ENCODE measurements around the gene SHF.

Gene SHF

GRCh38 chr15:45150481-45150880, 37.3 kb downstream of the SHF start:
- no peaks in the 10 kb centered on the region for H3K36me3 ChIP-seq (ENCODE audit: insufficient read depth, low read length)
- no peak overlapping the region for H3K9ac ChIP-seq (ENCODE audit: low read depth, low read length)
- peaks cover 5% of the 10 kb centered on the region; the same call in 1 of the 2 replicates for H3K4me1 ChIP-seq (ENCODE audit: insufficient read depth, low read length)
- no peaks in the 10 kb centered on the region for H3K9me3 ChIP-seq (ENCODE audit: control insufficient read depth, insufficient read depth, low read length)

DNA sequence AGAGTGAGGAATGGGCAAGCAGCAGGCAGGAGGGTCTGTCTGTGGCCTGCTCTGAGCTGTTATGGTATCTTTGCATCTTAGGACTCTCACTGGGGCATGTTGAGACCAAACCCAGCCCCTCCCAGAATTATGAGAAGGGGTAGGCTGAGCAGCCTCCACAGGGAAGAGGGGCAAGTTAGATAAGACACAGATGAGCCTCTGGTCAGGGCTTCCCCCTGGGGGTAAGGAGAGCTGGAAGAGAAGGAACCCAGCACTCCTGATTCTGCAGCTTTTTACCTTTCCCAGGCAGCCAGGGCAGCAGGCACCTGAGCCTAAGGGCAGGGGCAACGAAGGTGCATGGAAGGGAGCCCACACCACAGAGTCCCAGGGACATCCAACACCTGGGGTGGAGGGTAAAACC, 38.7 kb downstream of the SHF start:
- no peaks in the 10 kb centered on the region for H3K36me3 ChIP-seq (ENCODE audit: insufficient read depth, low read length)
- no peak overlapping the region for H3K9ac ChIP-seq (ENCODE audit: low read depth, low read length)
- H3K4me1 ChIP-seq (ENCODE audit: insufficient read depth, low read length), result peaks cover 5% of the 10 kb centered on the region; the same call in 1 of the 2 replicates
- H3K9me3 ChIP-seq (ENCODE audit: control insufficient read depth, insufficient read depth, low read length), result no peaks in the 10 kb centered on the region

DNA sequence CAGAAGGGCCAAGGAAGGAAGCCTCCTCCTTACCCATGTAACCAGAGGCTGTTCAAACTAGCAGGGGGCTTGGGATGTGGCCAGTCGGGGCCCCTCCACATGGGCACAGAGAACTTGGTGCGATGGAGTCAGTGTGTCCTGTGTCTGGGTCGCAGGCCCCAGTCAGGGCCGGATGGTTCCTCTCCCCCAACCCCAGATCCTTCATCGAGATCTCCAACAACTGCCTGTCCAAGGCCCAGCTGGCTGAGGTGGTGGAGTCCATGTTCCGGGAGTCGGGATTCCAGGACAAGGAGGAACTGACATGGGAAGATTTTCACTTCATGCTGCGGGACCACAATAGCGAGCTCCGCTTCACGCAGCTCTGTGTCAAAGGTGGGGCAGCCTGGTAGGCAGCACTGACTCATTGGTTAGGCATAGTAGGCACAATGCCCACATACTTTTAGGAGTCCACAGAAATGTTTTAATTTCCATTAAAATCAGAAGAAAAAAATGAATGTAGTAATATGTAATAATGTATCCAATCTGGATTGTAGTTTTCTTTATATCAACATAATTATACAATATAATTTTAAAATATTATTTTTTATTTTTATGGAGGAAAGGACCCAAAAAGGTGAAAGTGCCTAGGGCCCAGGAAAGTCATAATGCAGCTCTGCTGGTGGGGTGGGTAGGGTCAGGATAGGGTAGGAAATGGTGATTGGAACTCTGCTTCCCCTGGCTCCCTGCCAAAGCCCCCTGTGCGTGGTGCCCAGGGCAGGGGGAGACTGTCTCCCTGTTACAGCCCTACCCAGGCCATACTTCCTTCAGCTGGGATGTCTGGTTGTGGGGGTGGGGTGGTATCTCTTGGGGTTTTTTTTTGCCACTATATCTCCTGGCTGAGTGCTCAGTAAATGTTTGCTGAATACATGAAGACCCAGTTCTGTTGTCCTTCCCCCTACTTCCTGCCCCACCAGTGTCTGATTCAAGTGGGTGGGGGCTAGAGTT, 39.4 kb downstream of the SHF start:
- no peak overlapping the region for H3K9ac ChIP-seq (ENCODE audit: low read depth, low read length)
- no peaks in the 10 kb centered on the region for H3K36me3 ChIP-seq (ENCODE audit: insufficient read depth, low read length)
- no peaks in the 10 kb centered on the region for H3K9me3 ChIP-seq (ENCODE audit: control insufficient read depth, insufficient read depth, low read length)
- H3K4me1 ChIP-seq (ENCODE audit: insufficient read depth, low read length), result peaks cover 5% of the 10 kb centered on the region; the same call in 1 of the 2 replicates

- no peaks in the 10 kb centered on the region for H3K9me3 ChIP-seq (ENCODE audit: control insufficient read depth, insufficient read depth, low read length)
- H3K9ac ChIP-seq (ENCODE audit: low read depth, low read length), result no peak overlapping the region
- peaks cover 5% of the 10 kb centered on the region; the same call in 1 of the 2 replicates for H3K4me1 ChIP-seq (ENCODE audit: insufficient read depth, low read length)
- no peaks in the 10 kb centered on the region for H3K36me3 ChIP-seq (ENCODE audit: insufficient read depth, low read length)
These were observed 40.2 kb downstream of the SHF start for GRCh38 chr15:45147606-45148005.

DNA sequence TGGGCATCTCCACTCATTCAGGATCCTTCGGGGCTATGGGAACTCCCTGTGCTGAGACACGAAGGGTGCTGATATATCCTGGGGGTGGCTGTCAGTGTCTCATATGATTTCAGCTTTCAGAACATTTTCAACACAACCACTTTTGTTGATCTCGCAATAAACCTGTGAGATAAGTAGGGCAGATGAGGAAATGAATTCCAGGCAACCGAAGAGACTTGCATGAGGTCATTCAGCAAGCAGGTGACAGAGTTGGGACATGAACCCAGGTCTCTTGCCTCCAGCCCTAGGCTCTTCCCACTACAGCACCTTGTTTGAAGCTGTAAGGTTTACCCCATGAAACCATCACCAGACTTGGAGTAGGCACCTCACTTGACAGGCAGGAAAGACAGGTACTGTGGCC, 41.4 kb downstream of the SHF start:
- H3K36me3 ChIP-seq (ENCODE audit: insufficient read depth, low read length), result no peaks in the 10 kb centered on the region
- H3K9me3 ChIP-seq (ENCODE audit: control insufficient read depth, insufficient read depth, low read length), result no peaks in the 10 kb centered on the region
- H3K9ac ChIP-seq (ENCODE audit: low read depth, low read length), result no peak overlapping the region
- H3K4me1 ChIP-seq (ENCODE audit: insufficient read depth, low read length), result peaks cover 5% of the 10 kb centered on the region; the same call in 1 of the 2 replicates

- Histone ChIP-seq H3K9me3 (ENCODE audit: control insufficient read depth, insufficient read depth, low read length) (no peaks in the 10 kb centered on the region), H3K4me1 (ENCODE audit: insufficient read depth, low read length) (peaks cover 5% of the 10 kb centered on the region; the same call in 1 of the 2 replicates), H3K9ac (ENCODE audit: low read depth, low read length) (no peak overlapping the region), H3K36me3 (ENCODE audit: insufficient read depth, low read length) (no peaks in the 10 kb centered on the region)
These were observed 43.0 kb downstream of the SHF start for GRCh38 chr15:45144775-45145174.

DNA sequence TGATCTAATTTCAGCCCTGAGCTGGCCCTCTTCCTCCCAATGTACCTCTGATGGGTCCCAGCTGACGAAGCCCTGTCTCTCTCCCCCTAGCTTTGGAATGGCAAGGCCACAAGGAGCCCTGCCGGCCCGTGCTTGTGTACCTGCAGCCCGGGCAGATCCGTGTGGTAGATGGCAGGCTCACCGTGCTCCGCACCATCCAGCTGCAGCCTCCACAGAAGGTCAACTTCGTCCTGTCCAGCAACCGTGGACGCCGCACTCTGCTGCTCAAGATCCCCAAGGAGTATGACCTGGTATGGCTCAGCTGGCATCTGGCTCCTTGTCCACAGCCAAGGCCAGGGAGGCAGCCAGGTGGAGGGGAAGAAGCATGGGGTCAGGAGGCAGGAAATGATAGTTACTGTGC, 43.8 kb downstream of the SHF start:
- no peaks in the 10 kb centered on the region for H3K36me3 ChIP-seq (ENCODE audit: insufficient read depth, low read length)
- no peak overlapping the region for H3K9ac ChIP-seq (ENCODE audit: low read depth, low read length)
- no peaks in the 10 kb centered on the region for H3K9me3 ChIP-seq (ENCODE audit: control insufficient read depth, insufficient read depth, low read length)
- H3K4me1 ChIP-seq (ENCODE audit: insufficient read depth, low read length), result peaks cover 4% of the 10 kb centered on the region; the same call in 1 of the 2 replicates

- H3K9me3 ChIP-seq (ENCODE audit: control insufficient read depth, insufficient read depth, low read length), result no peaks in the 10 kb centered on the region
- H3K9ac ChIP-seq (ENCODE audit: low read depth, low read length), result no peak overlapping the region
- no peaks in the 10 kb centered on the region for H3K4me1 ChIP-seq (ENCODE audit: insufficient read depth, low read length)
- no peaks in the 10 kb centered on the region for H3K36me3 ChIP-seq (ENCODE audit: insufficient read depth, low read length)
These were observed 44.7 kb downstream of the SHF start for GRCh38 chr15:45143056-45143455.

- no peak overlapping the region for H3K9ac ChIP-seq (ENCODE audit: low read depth, low read length)
- no peaks in the 10 kb centered on the region for H3K4me1 ChIP-seq (ENCODE audit: insufficient read depth, low read length)
- H3K36me3 ChIP-seq (ENCODE audit: insufficient read depth, low read length), result no peaks in the 10 kb centered on the region
- no peaks in the 10 kb centered on the region for H3K9me3 ChIP-seq (ENCODE audit: control insufficient read depth, insufficient read depth, low read length)
These were observed 46.4 kb downstream of the SHF start for GRCh38 chr15:45141386-45141785.

- Histone ChIP-seq H3K9me3 (ENCODE audit: control insufficient read depth, insufficient read depth, low read length) (no peaks in the 10 kb centered on the region), H3K36me3 (ENCODE audit: insufficient read depth, low read length) (no peaks in the 10 kb centered on the region), H3K9ac (ENCODE audit: low read depth, low read length) (no peak overlapping the region), H3K4me1 (ENCODE audit: insufficient read depth, low read length) (no peaks in the 10 kb centered on the region)
These were observed 47.1 kb downstream of the SHF start for GRCh38 chr15:45140557-45141250.

- Histone ChIP-seq H3K36me3 (ENCODE audit: insufficient read depth, low read length) (no peaks in the 10 kb centered on the region), H3K4me1 (ENCODE audit: insufficient read depth, low read length) (no peaks in the 10 kb centered on the region), H3K9me3 (ENCODE audit: control insufficient read depth, insufficient read depth, low read length) (no peaks in the 10 kb centered on the region), H3K9ac (ENCODE audit: low read depth, low read length) (no peak overlapping the region)
These were observed 48.0 kb downstream of the SHF start for GRCh38 chr15:45139770-45140169.

DNA sequence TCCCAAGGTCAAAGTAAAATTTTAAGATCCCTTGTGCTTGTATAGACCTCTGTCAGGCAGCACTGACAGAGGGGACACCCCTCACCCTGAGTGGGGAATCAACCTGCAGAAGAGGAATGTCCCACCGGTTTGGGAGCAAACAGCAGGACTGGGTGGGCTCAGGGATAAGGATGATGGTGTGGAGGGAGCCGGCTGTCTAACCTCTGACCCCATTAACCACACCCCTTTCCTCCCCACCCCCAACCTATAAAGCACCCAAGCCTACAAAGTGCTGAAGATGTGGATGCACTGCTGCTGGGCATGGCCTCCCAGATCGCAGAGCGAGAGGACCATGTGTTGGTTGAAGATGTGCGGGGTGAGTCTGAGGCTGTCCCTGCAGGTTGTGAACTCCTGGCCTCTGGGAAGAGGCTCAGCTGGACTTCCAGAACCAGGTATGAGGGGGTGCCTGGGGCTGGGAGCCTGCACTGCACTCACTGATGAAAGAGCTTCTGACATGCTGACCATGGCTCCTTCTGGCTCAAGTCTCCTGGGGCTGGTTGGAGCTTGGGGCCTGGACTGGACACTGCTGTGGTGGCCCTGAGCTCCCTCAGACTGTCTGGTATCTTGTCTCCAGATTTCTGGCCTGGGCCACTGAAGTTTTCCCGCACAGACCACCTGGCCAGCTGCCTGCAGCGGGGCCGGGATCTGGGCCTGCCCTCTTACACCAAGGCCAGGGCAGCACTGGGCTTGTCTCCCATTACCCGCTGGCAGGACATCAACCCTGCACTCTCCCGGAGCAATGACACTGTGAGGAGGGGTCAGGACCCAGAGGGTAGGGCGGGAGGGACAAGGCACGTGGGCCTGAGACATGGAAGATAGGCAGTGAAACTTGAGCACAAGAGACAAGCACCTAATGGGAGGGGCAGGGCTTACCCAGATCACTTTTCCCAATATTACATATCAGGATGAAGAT, 48.7 kb downstream of the SHF start:
- no peaks in the 10 kb centered on the region for H3K9me3 ChIP-seq (ENCODE audit: control insufficient read depth, insufficient read depth, low read length)
- no peak overlapping the region for H3K9ac ChIP-seq (ENCODE audit: low read depth, low read length)
- H3K4me1 ChIP-seq (ENCODE audit: insufficient read depth, low read length), result no peaks in the 10 kb centered on the region
- H3K36me3 ChIP-seq (ENCODE audit: insufficient read depth, low read length), result no peaks in the 10 kb centered on the region

DNA sequence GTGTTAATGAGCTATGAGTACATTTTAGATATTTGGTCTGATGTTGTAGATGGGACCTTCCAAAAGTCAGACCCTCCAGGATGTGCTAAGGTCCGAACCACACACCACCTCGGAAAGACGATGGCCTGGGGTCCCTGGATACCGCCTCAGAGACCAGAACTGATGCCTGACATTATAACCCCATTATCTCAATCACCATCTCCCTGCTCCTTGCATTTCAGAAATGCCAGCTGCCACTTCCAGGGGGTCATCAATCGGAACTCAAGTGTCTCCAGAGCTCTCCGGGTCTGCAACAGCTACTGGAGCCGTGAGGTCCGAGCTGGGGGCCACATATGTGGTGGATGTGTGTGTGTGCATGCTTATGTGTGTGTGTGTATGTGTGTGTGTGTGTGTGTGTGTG, 50.1 kb downstream of the SHF start:
- H3K9me3 ChIP-seq (ENCODE audit: control insufficient read depth, insufficient read depth, low read length), result no peaks in the 10 kb centered on the region
- no peaks in the 10 kb centered on the region for H3K4me1 ChIP-seq (ENCODE audit: insufficient read depth, low read length)
- no peaks in the 10 kb centered on the region for H3K36me3 ChIP-seq (ENCODE audit: insufficient read depth, low read length)
- no peak overlapping the region for H3K9ac ChIP-seq (ENCODE audit: low read depth, low read length)

DNA sequence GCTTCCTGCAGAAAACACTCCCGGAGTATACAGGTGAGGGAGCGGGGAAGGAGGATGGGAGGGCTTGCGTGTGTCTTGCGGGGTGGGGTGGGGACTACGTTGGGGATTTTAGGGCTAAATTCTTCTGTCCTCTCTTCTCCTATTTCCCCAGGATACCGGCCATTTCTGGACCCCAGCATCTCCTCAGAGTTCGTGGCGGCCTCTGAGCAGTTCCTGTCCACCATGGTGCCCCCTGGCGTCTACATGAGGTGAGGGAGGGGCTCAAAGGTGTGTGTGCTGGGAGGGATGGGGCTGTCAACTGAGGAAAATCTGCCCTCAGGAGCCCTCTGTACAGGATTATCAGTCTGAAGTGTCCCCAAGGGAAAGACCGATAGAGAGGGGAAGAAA, 51.4 kb downstream of the SHF start:
- H3K9me3 ChIP-seq (ENCODE audit: control insufficient read depth, insufficient read depth, low read length), result no peaks in the 10 kb centered on the region
- H3K9ac ChIP-seq (ENCODE audit: low read depth, low read length), result peak overlapping the region; percentile 25; the same call in 1 of the 2 replicates
- no peaks in the 10 kb centered on the region for H3K36me3 ChIP-seq (ENCODE audit: insufficient read depth, low read length)
- H3K4me1 ChIP-seq (ENCODE audit: insufficient read depth, low read length), result no peaks in the 10 kb centered on the region
